Large intestine (tissue), 3 donors: ENCODE measurements around the gene POU3F1. TPM values are rescaled to one million over a fixed set of nuclear protein-coding genes. Genes with fewer than 3 reads are reported as not detected.

Source experiments
- DNase-seq, 2 donors: peaks; one replicate each; pipeline versions ENCODE4 v3.0.0 to v3.0.0-alpha.2; 2013
- H3K27ac ChIP-seq: one replicate; pipeline ENCODE4 v1.5.1; 2013; ENCODE audit warnings: low read length
- H3K27me3 ChIP-seq: 2 replicates; pipeline ENCODE4 v1.6.1; 2013; ENCODE audit warnings: low read length; ENCODE audit not compliant: control insufficient read depth, insufficient read depth
- H3K36me3 ChIP-seq: 2 replicates; pipeline ENCODE4 v1.6.1; 2013; ENCODE audit warnings: low read length; ENCODE audit not compliant: control insufficient read depth, insufficient read depth
- H3K4me1 ChIP-seq: one replicate; pipeline ENCODE4 v1.6.1; 2013; ENCODE audit warnings: low read length; ENCODE audit not compliant: control insufficient read depth, insufficient read depth
- H3K4me3 ChIP-seq: one replicate; pipeline ENCODE4 v1.5.1; 2013; ENCODE audit warnings: low read length
- H3K9me3 ChIP-seq: one replicate; pipeline ENCODE4 v1.6.1; 2013; ENCODE audit warnings: mild to moderate bottlenecking, low read depth, low read length, moderate library complexity; ENCODE audit not compliant: control insufficient read depth
- WGBS: methylation state at CpG from one replicate; pipeline ENCODE4 v1.1.5; 2013; ENCODE audit warnings: low lambda C conversion rate; ENCODE audit not compliant: insufficient coverage; 5-methylcytosine and 5-hydroxymethylcytosine counted together
- polyA plus RNA-seq: library from polyadenylated mRNA; unstranded; fragments of 120-200 nt; gene quantifications from one replicate; pipeline ENCODE4 v1.2.1, GENCODE V29; 2013

The POU3F1 gene
- polyA plus RNA-seq, 1 donor, result 0.06 TPM

GRCh38 chr1:38028105-38028591, 18.4 kb downstream of the POU3F1 start:
- no peak for DNase-seq
- peaks cover 20% of the 10 kb centered on the region for H3K4me1 ChIP-seq
- H3K9me3 ChIP-seq, result no peaks in the 10 kb centered on the region
- H3K27ac ChIP-seq, result no peak overlapping the region
- no peak overlapping the region for H3K4me3 ChIP-seq
- peaks cover 25% of the 10 kb centered on the region for H3K36me3 ChIP-seq
- peaks cover 5% of the 10 kb centered on the region for H3K27me3 ChIP-seq
- no CpG with 5 or more reads among the region's 3 CpGs for WGBS

- Histone ChIP-seq H3K36me3 (peaks cover 32% of the 10 kb centered on the region), H3K4me1 (peaks cover 20% of the 10 kb centered on the region), H3K27me3 (peaks cover 5% of the 10 kb centered on the region), H3K27ac (no peak overlapping the region), H3K9me3 (no peaks in the 10 kb centered on the region), H3K4me3 (no peak overlapping the region)
- WGBS, result no CpG with 5 or more reads among the region's 19 CpGs
- DNase-seq, result no peak
Measured at GRCh38 chr1:38027201-38028104, 19.1 kb downstream of the POU3F1 start.

GRCh38 chr1:38026592-38027200, 19.9 kb downstream of the POU3F1 start:
- peak in 1 of 2 donors; percentile 31 for DNase-seq
- WGBS, result no CpG with 5 or more reads among the region's 8 CpGs

GRCh38 chr1:38025664-38026063, 20.9 kb downstream of the POU3F1 start:
- no peak for DNase-seq
- Histone ChIP-seq H3K9me3 (no peaks in the 10 kb centered on the region), H3K27ac (no peak overlapping the region), H3K36me3 (peaks cover 46% of the 10 kb centered on the region), H3K4me1 (peaks cover 18% of the 10 kb centered on the region), H3K4me3 (no peak overlapping the region), H3K27me3 (peaks cover 5% of the 10 kb centered on the region)
- no CpG with 5 or more reads among the region's 6 CpGs for WGBS

More at GRCh38 chr1:38026592-38027200, 19.9 kb downstream of the POU3F1 start:
- Histone ChIP-seq H3K27me3 (peaks cover 5% of the 10 kb centered on the region), H3K4me1 (peaks cover 20% of the 10 kb centered on the region), H3K4me3 (no peak overlapping the region), H3K27ac (no peak overlapping the region), H3K36me3 (peaks cover 39% of the 10 kb centered on the region), H3K9me3 (no peaks in the 10 kb centered on the region)

- no peak for DNase-seq
- H3K27ac ChIP-seq, result no peak overlapping the region
- WGBS, result no CpG with 5 or more reads among the region's 2 CpGs
- H3K4me1 ChIP-seq, result peaks cover 14% of the 10 kb centered on the region
- H3K9me3 ChIP-seq, result no peaks in the 10 kb centered on the region
- peaks cover 50% of the 10 kb centered on the region for H3K36me3 ChIP-seq
- H3K27me3 ChIP-seq, result peaks cover 5% of the 10 kb centered on the region
- no peak overlapping the region for H3K4me3 ChIP-seq
Measured at GRCh38 chr1:38025233-38025632, 21.4 kb downstream of the POU3F1 start.

- WGBS, result 95% methylated on average over 2 of the region's 3 CpGs
- Histone ChIP-seq H3K4me1 (no peaks in the 10 kb centered on the region), H3K36me3 (peaks cover 72% of the 10 kb centered on the region), H3K9me3 (no peaks in the 10 kb centered on the region), H3K27me3 (no peaks in the 10 kb centered on the region), H3K27ac (no peak overlapping the region), H3K4me3 (no peak overlapping the region)
- no peak for DNase-seq
Measured at GRCh38 chr1:38022810-38023209, 23.8 kb downstream of the POU3F1 start.

- Histone ChIP-seq H3K4me3 (no peak overlapping the region), H3K9me3 (no peaks in the 10 kb centered on the region), H3K27ac (no peak overlapping the region), H3K27me3 (no peaks in the 10 kb centered on the region), H3K36me3 (peaks cover 78% of the 10 kb centered on the region), H3K4me1 (no peaks in the 10 kb centered on the region)
- WGBS, result 100% methylated on average over 3 of the region's 5 CpGs
- no peak for DNase-seq
Measured at GRCh38 chr1:38021969-38022368, 24.6 kb downstream of the POU3F1 start.

- Histone ChIP-seq H3K4me1 (no peaks in the 10 kb centered on the region), H3K4me3 (no peak overlapping the region), H3K36me3 (peaks cover 85% of the 10 kb centered on the region), H3K27ac (no peak overlapping the region), H3K9me3 (no peaks in the 10 kb centered on the region), H3K27me3 (no peaks in the 10 kb centered on the region)
- no peak for DNase-seq
- 100% methylated on average over 1 of the region's 2 CpGs for WGBS
Measured at GRCh38 chr1:38020396-38020795, 26.2 kb downstream of the POU3F1 start.

GRCh38 chr1:38018864-38019343, 27.7 kb downstream of the POU3F1 start:
- no peak for DNase-seq
- 78% methylated on average over 4 of the region's 6 CpGs for WGBS

GRCh38 chr1:38015978-38016725, 30.4 kb downstream of the POU3F1 start:
- no peak for DNase-seq
- peaks cover 54% of the 10 kb centered on the region for H3K36me3 ChIP-seq
- peaks cover 6% of the 10 kb centered on the region for H3K9me3 ChIP-seq
- 100% methylated on average over 1 of the region's 6 CpGs for WGBS
- H3K4me3 ChIP-seq, result no peak overlapping the region
- H3K4me1 ChIP-seq, result peaks cover 8% of the 10 kb centered on the region
- H3K27ac ChIP-seq, result peak overlapping the region; percentile 41
- no peaks in the 10 kb centered on the region for H3K27me3 ChIP-seq

More at GRCh38 chr1:38018864-38019343, 27.7 kb downstream of the POU3F1 start:
- Histone ChIP-seq H3K4me3 (no peak overlapping the region), H3K4me1 (peaks cover 4% of the 10 kb centered on the region), H3K9me3 (no peaks in the 10 kb centered on the region), H3K36me3 (peaks cover 78% of the 10 kb centered on the region), H3K27me3 (no peaks in the 10 kb centered on the region), H3K27ac (no peak overlapping the region)
